Vagina (tissue), 2 donors: ENCODE measurements around the gene LPIN1. TPM values are rescaled to one million over a fixed set of nuclear protein-coding genes. Genes with fewer than 3 reads are reported as not detected.

Experiments
- DNase-seq, 2 donors: peaks; one replicate each; pipeline ENCODE4 v3.0.0-alpha.2; 2017; ENCODE audit errors: extremely low spot score in 2 of 2
- H3K27ac ChIP-seq: fragments of 200-600 bp; sonication (generic); one replicate; pipeline ENCODE4 v1.5.1; 2019
- H3K27me3 ChIP-seq: fragments of 200-600 bp; sonication (generic); one replicate; pipeline ENCODE4 v1.5.1; 2019
- H3K36me3 ChIP-seq, 2 donors: fragments of 200-600 bp; sonication (generic); one replicate each; pipeline ENCODE4 v1.5.1; 2017 to 2019
- H3K4me1 ChIP-seq: fragments of 200-600 bp; sonication (generic); one replicate; pipeline ENCODE4 v1.5.1; 2019
- H3K4me3 ChIP-seq, 2 donors: fragments of 200-600 bp; sonication (generic); 1 replicate in 1 of 2; 2 replicates in 1 of 2; pipeline ENCODE4 v1.5.1; 2016 to 2019
- H3K9me3 ChIP-seq: fragments of 200-600 bp; sonication (generic); one replicate; pipeline ENCODE4 v1.5.1; 2019
- CTCF ChIP-seq, 3 experiments: fragments of 450-650 bp in 2 of 3; fragments of 200-600 bp in 1 of 3; sonication (generic) in 1 of 3; IDR thresholded peaks; one replicate each; pipeline ENCODE4 v1.5.1; 2017 to 2019; ENCODE audit warnings: antibody characterized with exemption in 3 of 3, mild to moderate bottlenecking in 2 of 3, moderate library complexity in 2 of 3
- POLR2A ChIP-seq, 2 donors: fragments of 450-650 bp; IDR thresholded peaks; one replicate each; pipeline ENCODE4 v1.6.1; 2017; ENCODE audit warnings: antibody characterized with exemption in 2 of 2, mild to moderate bottlenecking in 2 of 2, moderate library complexity in 2 of 2
- POLR2AphosphoS5 ChIP-seq, 2 donors: sonication (generic); formaldehyde crosslinking; IDR thresholded peaks; one replicate each; pipeline ENCODE4 v1.9.0; 2017; ENCODE audit warnings: antibody characterized with exemption in 2 of 2, mild to moderate bottlenecking in 2 of 2, low read depth in 1 of 2; ENCODE audit not compliant: insufficient read depth in 1 of 2
- intact Hi-C: fragments of 100-400 bp; cut with DNase I; formaldehyde crosslinking; loops from one replicate; pipeline ENCODE4 v1.15.1; 2023
- total RNA-seq: library from RNA; depleted of rRNA; stranded (reverse); fragments of >200 nt; gene quantifications from one replicate; pipeline ENCODE4 v1.2.3, GENCODE V29; 2016

The LPIN1 gene
- total RNA-seq, 1 donor from 2014 or later = 67.5 TPM

DNA sequence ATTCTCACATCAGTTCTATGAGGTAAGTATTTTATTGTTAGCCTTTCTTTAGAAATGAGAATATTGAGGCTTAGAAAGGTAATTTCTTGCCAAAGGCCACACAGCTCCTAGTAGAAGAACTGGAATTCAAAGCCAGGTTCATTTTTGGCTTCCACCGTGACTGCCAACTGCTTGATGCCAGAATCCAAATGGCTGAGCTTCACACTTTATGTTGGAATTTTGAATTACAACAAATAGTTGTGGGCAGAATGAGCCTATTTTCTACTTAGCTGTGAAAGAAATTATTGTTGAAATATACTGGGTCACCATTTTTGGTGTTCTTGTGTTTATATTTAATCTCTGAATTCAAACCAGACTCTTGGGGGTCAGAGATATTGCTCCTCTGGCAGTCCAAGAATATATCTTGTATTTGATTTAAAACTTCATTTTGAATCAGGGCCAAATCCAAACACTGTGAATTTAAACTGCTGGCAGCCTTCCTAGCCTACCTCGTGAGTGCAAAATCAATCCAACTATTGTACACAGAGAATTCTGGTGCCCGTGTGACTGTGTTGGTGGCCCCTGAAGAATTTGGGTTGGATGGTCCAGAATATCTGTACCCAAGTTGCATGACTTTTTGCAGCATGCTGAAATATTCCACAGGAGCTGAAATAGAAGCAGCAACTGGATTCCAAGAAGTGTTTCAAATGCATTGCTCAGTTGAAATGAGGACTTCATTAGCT, 35.6 kb upstream of the LPIN1 start:
- intact Hi-C loops = no loop called here
- no peaks in the 10 kb centered on the region for H3K9me3 ChIP-seq
- H3K4me3 ChIP-seq = no peak overlapping the region
- no peak overlapping the region for H3K27ac ChIP-seq
- no peaks in the 10 kb centered on the region for H3K27me3 ChIP-seq
- H3K4me1 ChIP-seq = peaks cover 6% of the 10 kb centered on the region
- H3K36me3 ChIP-seq = no peaks in the 10 kb centered on the region
- DNase-seq = no peak
- TF ChIP-seq CTCF (IDR thresholded peaks at IDR 0.05) (no peak), POLR2A (IDR thresholded peaks at IDR 0.05) (no peak), POLR2AphosphoS5 (IDR thresholded peaks at IDR 0.05; ENCODE audit: insufficient read depth in 1 of 2, low read depth in 1 of 2) (no peak)

DNA sequence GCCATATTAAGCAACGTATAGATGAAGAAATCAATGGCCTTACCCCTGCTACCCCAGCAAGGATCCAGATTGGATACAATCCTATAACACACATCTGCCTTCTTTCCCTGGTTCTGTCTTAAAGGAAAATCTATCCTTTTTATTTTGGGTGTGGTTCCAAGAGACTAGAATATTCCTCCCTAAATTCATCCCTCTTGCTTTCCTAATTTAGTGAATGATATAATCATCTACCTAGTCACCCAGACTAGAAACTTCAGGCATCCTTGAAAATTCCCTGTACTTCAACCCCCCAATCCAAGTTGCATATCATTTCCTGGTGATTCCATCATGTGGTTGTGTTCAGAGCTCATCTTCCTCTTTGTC, 35.1 kb upstream of the LPIN1 start:
- TF ChIP-seq POLR2AphosphoS5 (IDR thresholded peaks at IDR 0.05; ENCODE audit: insufficient read depth in 1 of 2, low read depth in 1 of 2) (no peak), POLR2A (IDR thresholded peaks at IDR 0.05) (no peak), CTCF (IDR thresholded peaks at IDR 0.05) (no peak)
- intact Hi-C loops = no loop called here

GRCh38 chr2:11711751-11712150, 34.7 kb upstream of the LPIN1 start:
- H3K36me3 ChIP-seq = no peaks in the 10 kb centered on the region
- DNase-seq = no peak
- H3K27me3 ChIP-seq = no peaks in the 10 kb centered on the region
- no peak overlapping the region for H3K4me3 ChIP-seq
- H3K27ac ChIP-seq = no peak overlapping the region
- no peak for TF ChIP-seq POLR2A (IDR thresholded peaks at IDR 0.05)
- TF ChIP-seq CTCF (IDR thresholded peaks at IDR 0.05) = no peak
- TF ChIP-seq POLR2AphosphoS5 (IDR thresholded peaks at IDR 0.05; ENCODE audit: insufficient read depth in 1 of 2, low read depth in 1 of 2) = no peak
- no peaks in the 10 kb centered on the region for H3K9me3 ChIP-seq
- H3K4me1 ChIP-seq = peaks cover 6% of the 10 kb centered on the region
- intact Hi-C loops = no loop called here

More for the DNA sequence above, 35.1 kb upstream of the LPIN1 start:
- H3K27me3 ChIP-seq = no peaks in the 10 kb centered on the region
- no peaks in the 10 kb centered on the region for H3K9me3 ChIP-seq
- DNase-seq = no peak
- H3K27ac ChIP-seq = no peak overlapping the region
- H3K4me1 ChIP-seq = peaks cover 6% of the 10 kb centered on the region
- H3K4me3 ChIP-seq = no peak overlapping the region
- no peaks in the 10 kb centered on the region for H3K36me3 ChIP-seq

DNA sequence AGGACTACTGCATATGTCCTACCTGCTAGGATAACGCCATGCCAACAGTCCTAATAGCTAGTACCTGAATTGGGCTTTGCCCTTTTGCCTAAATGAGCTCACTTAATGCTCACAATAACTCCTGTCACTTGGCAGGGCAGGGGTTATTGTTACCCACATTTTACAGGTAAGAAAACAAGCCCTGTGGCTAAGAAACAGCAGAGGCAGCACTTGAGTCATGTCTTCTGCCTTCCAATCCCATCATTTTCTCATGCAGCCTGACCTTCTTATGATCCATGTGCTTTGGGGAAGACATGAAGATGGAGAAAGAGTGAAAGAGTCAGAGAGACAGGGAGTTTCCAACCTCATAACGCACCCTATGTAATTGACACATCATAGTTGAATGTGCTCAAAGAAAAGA, 33.6 kb upstream of the LPIN1 start:
- Histone ChIP-seq H3K9me3 (no peaks in the 10 kb centered on the region), H3K27me3 (no peaks in the 10 kb centered on the region), H3K4me3 (no peak overlapping the region), H3K4me1 (peaks cover 6% of the 10 kb centered on the region), H3K36me3 (no peaks in the 10 kb centered on the region), H3K27ac (no peak overlapping the region)
- intact Hi-C loops = no loop called here
- DNase-seq = no peak
- no peak for TF ChIP-seq POLR2AphosphoS5 (IDR thresholded peaks at IDR 0.05; ENCODE audit: insufficient read depth in 1 of 2, low read depth in 1 of 2)
- TF ChIP-seq POLR2A (IDR thresholded peaks at IDR 0.05) = no peak
- no peak for TF ChIP-seq CTCF (IDR thresholded peaks at IDR 0.05)

DNA sequence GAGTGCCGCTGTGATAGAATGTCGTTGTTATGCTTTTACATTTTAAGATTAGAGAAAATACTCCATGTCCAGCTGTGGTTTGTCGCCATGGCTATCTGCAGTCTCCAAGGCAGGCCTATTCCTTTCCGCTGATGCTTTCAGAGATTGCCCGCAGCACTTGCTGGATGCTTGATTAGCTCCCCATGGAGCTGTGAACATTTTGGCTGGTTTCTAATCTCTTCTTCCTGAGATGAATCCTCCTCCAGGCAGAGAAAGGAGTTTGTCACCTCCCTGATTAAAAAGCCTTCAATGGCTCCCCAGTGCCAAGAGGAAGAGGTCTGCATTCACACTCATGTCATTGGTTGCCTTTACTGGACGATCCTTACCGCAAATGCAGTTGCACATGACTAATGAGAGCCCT, 32.6 kb upstream of the LPIN1 start:
- Histone ChIP-seq H3K36me3 (no peaks in the 10 kb centered on the region), H3K9me3 (no peaks in the 10 kb centered on the region), H3K27ac (no peak overlapping the region), H3K4me3 (no peak overlapping the region), H3K4me1 (peaks cover 6% of the 10 kb centered on the region), H3K27me3 (no peaks in the 10 kb centered on the region)
- TF ChIP-seq POLR2AphosphoS5 (IDR thresholded peaks at IDR 0.05; ENCODE audit: insufficient read depth in 1 of 2, low read depth in 1 of 2) = no peak
- DNase-seq = no peak
- intact Hi-C loops = no loop called here
